NCI-H345 (cell line): ENCODE data around the gene TUBGCP6.
"Not testable (repeated sequence)": the region's sequence is repeated elsewhere in the genome, so short reads cannot be mapped to it uniquely, and the experiment has no call there.

ENCODE experiments used
- DNase-seq: peaks from one replicate; lab custom pipeline; 2025; lab: John Stamatoyannopoulos, UW

Gene TUBGCP6

DNA sequence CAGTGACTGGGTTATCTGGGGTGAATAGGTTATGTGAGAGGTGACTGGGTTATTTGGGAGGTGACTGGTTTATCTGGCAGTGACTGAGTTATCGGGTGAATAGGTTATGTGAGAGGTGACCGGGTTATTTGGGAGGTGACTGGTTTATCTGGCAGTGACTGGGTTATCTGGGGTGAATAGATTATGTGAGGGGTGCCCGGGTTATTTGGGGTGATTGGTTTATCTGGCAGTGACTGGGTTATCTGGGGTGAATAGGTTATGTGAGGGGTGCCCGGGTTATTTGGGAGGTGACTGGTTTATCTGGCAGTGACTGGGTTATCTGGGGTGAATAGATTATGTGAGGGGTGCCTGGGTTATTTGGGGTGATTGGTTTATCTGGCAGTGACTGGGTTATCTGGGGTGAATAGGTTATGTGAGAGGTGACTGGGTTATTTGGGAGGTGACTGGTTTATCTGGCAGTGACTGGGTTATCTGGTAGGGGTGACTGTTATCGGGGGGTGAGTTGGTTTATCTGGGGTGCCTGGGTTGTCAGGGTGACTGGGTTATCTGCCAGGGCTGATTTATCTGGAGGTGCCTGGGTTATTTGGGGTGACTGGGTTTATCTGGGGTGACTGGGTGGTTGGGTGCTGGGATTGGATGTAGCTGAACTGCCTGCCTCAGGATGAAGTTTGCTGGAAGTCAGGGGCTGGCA lies 76.2 kb downstream of the TUBGCP6 start:
- not testable (repeated sequence) for DNase-seq

DNA sequence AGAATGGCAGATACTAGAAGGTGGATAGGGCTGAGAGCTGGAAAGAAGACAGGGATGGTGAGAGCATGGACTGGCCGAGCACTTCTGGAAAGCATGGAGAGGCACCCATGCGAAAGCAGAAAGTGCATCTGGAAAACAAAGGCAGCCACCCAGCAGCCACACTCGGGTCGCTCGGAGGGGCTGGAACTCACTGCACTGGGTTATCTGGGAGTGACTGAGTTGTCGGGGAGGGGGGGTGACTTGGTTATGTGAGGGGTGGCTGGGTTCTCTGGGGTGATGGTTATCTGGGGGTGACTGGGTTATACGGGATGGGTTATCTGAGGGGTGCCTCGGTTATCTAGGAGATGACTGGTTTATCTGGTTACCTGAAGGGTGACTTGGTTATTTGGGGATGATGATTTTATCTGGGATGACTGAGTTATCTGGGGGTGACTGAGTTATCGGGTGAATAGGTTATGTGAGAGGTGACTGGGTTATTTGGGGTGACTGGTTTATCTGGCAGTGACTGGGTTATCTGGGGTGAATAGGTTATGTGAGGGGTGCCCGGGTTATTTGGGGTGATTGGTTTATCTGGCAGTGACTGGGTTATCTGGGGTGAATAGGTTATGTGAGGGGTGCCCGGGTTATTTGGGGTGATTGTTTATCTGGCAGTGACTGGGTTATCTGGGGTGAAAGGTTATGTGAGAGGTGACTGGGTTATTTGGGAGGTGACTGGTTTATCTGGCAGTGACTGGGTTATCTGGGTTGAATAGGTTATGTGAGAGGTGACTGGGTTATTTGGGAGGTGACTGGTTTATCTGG lies 76.9 kb downstream of the TUBGCP6 start:
- no peak for DNase-seq
